Fibroblast of lung (primary cell): ENCODE measurements around the gene PLCH2. TPM values are rescaled to one million over a fixed set of nuclear protein-coding genes. Genes with fewer than 3 reads are reported as not detected.

Source experiments
- DNase-seq, 2 donors: peaks; one replicate each; pipeline versions ENCODE4 v3.0.0 to v3.0.0-alpha.2; 2010; ENCODE audit warnings: low read depth in 2 of 2
- H2AFZ ChIP-seq: 2 replicates; pipeline ENCODE4 v1.5.1; 2012; ENCODE audit warnings: low read length, control low read depth, inconsistent platforms
- H3K27ac ChIP-seq: 2 replicates; pipeline ENCODE4 v1.5.1; 2011; ENCODE audit warnings: low read length, control low read depth; ENCODE audit not compliant: insufficient read depth
- H3K27me3 ChIP-seq: 2 replicates; pipeline ENCODE4 v1.5.1; 2011; ENCODE audit warnings: mild to moderate bottlenecking, low read length; ENCODE audit not compliant: control insufficient read depth, insufficient read depth
- H3K36me3 ChIP-seq: 2 replicates; pipeline ENCODE4 v1.5.1; 2011; ENCODE audit warnings: low read length; ENCODE audit not compliant: control insufficient read depth, insufficient read depth
- H3K4me1 ChIP-seq: 2 replicates; pipeline ENCODE4 v1.5.1; 2011; ENCODE audit warnings: low read length; ENCODE audit not compliant: control insufficient read depth, insufficient read depth; ENCODE audit errors: extremely low read depth
- H3K4me2 ChIP-seq: 2 replicates; pipeline ENCODE4 v1.5.1; 2011; ENCODE audit warnings: low read length, control low read depth; ENCODE audit not compliant: insufficient read depth; ENCODE audit errors: extremely low read depth
- H3K4me3 ChIP-seq, 4 experiments: fragments of 200-600 bp in 1 of 4; sonication (generic) in 1 of 4; replicated peaks in 1 of 4; 2 replicates each; pipeline ENCODE4 v1.5.1; 2011 to 2016; ENCODE audit warnings: low read length in 4 of 4, low read depth in 3 of 4, mild to moderate bottlenecking in 3 of 4, control low read depth in 2 of 4, inconsistent platforms in 1 of 4, mixed read lengths in 1 of 4; ENCODE audit not compliant: insufficient read depth in 1 of 4; ENCODE audit errors: control extremely low read depth in 1 of 4
- H3K79me2 ChIP-seq: 2 replicates; pipeline ENCODE4 v1.5.1; 2012; ENCODE audit warnings: mild to moderate bottlenecking, low read length, inconsistent platforms; ENCODE audit not compliant: control insufficient read depth, insufficient read depth
- H3K9ac ChIP-seq: 2 replicates; pipeline ENCODE4 v1.5.1; 2011; ENCODE audit warnings: mild to moderate bottlenecking, low read length, control low read depth; ENCODE audit not compliant: insufficient read depth
- H3K9me3 ChIP-seq: 2 replicates; pipeline ENCODE4 v1.5.1; 2012; ENCODE audit warnings: low read depth, low read length; ENCODE audit not compliant: control insufficient read depth, insufficient read depth
- H4K20me1 ChIP-seq: 2 replicates; pipeline ENCODE4 v1.5.1; 2011; ENCODE audit warnings: low read length; ENCODE audit not compliant: control insufficient read depth, insufficient read depth; ENCODE audit errors: extremely low read depth
- EZH2 ChIP-seq: IDR thresholded peaks from 2 replicates; pipeline ENCODE4 v1.5.1; 2012; ENCODE audit warnings: low read length, control low read depth, mild to moderate bottlenecking; ENCODE audit errors: missing control alignments
- polyA plus RNA-seq, 2 donors: library from polyadenylated mRNA; depleted of rRNA in 1 of 2; stranded (reverse) in 1 of 2; unstranded in 1 of 2; fragments of >200 nt; gene quantifications; 2 replicates each; pipeline ENCODE4 v1.2.1, GENCODE V29; 2011 to 2012; ENCODE audit warnings: missing spikeins in 1 of 2
- total RNA-seq: library from RNA; depleted of rRNA; stranded (reverse); fragments of >200 nt; gene quantifications from 2 replicates; pipeline ENCODE4 v1.2.1, GENCODE V29; 2014
- TF ChIP-seq, protein P1 (sequence below), 2 donors: IDR thresholded peaks in 1 of 2; conservative IDR thresholded peaks in 1 of 2; 1 replicate in 1 of 2; 2 replicates in 1 of 2; pipeline ENCODE4 v1.5.1; 2011 to 2012; ENCODE audit warnings: low read length in 2 of 2, control low read depth in 1 of 2, inconsistent platforms in 1 of 2, low read depth in 1 of 2, mild to moderate bottlenecking in 1 of 2

PLCH2 gene
- total and polyA plus RNA-seq, 2 donors (not counting 1 experiment from before 2014, with no cell fraction given) = 0.02 to 0.17 TPM

DNA sequence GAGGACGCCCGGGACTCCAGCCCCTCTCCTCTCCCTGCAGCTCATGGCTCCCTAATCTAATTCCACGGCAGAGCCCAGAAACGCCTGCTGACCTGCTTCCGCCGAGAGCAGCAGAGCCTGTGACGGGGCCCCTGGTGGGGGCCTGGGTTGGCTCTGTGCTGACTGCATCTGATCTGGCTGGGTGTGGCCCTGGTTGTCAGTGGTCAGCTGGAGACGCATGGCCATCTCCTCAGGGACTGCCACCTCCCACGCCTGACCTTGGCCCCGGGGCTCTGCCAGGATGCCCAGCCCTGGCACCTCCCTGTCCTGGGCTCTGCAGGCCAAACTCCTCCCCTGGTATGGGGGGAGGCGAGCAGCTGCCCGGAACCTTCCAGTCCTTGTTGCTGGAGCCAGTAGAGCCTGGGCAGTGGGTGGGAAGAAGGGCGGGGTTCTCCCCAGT is 1.1 kb upstream of the PLCH2 start:
- no peak overlapping the region for H2AFZ ChIP-seq
- DNase-seq = no peak
- no peak overlapping the region for H3K4me2 ChIP-seq
- H3K4me3 ChIP-seq = no peak overlapping the region
- H4K20me1 ChIP-seq = no peaks in the 10 kb centered on the region
- no peaks in the 10 kb centered on the region for H3K36me3 ChIP-seq
- no peaks in the 10 kb centered on the region for H3K9me3 ChIP-seq
- TF ChIP-seq, protein P1, sequence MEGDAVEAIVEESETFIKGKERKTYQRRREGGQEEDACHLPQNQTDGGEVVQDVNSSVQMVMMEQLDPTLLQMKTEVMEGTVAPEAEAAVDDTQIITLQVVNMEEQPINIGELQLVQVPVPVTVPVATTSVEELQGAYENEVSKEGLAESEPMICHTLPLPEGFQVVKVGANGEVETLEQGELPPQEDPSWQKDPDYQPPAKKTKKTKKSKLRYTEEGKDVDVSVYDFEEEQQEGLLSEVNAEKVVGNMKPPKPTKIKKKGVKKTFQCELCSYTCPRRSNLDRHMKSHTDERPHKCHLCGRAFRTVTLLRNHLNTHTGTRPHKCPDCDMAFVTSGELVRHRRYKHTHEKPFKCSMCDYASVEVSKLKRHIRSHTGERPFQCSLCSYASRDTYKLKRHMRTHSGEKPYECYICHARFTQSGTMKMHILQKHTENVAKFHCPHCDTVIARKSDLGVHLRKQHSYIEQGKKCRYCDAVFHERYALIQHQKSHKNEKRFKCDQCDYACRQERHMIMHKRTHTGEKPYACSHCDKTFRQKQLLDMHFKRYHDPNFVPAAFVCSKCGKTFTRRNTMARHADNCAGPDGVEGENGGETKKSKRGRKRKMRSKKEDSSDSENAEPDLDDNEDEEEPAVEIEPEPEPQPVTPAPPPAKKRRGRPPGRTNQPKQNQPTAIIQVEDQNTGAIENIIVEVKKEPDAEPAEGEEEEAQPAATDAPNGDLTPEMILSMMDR (conservative IDR thresholded peaks at IDR 0.05 in 1 of 2, IDR thresholded peaks at IDR 0.05 in 1 of 2; ENCODE audit: low read depth in 1 of 2, low read length in 2 of 2) = no peak
- no peak for TF ChIP-seq EZH2
- peaks cover 4% of the 10 kb centered on the region for H3K27me3 ChIP-seq
- H3K4me1 ChIP-seq = no peaks in the 10 kb centered on the region
- H3K9ac ChIP-seq = no peak overlapping the region
- H3K27ac ChIP-seq = no peak overlapping the region
- H3K79me2 ChIP-seq = no peaks in the 10 kb centered on the region

DNA sequence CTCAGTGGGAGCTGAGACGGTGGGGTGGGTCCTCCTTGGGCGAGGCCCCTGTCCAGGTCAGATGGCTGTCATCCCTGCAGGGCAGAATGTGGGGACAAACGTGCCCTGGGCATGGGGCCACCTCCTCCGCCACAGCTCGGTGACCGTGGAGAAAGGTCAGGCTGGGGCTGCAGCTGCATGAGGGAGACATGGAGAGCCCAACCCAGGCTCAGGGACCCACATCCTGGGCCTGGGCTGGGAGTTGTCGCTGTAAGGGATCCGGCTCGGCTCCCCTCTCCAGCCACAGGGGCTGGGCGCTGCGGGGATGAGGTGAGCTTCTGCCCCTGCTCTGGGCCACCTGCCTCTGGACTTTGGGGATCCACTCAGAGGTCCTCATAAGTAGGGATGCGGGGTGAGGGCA is 518 bp upstream of the PLCH2 start:
- H3K4me2 ChIP-seq = no peak overlapping the region
- H3K27me3 ChIP-seq = peaks cover 4% of the 10 kb centered on the region
- DNase-seq = no peak
- no peaks in the 10 kb centered on the region for H3K36me3 ChIP-seq
- H2AFZ ChIP-seq = no peak overlapping the region
- H3K4me1 ChIP-seq = no peaks in the 10 kb centered on the region
- H3K79me2 ChIP-seq = no peaks in the 10 kb centered on the region
- H3K9ac ChIP-seq = no peak overlapping the region
- no peak for TF ChIP-seq EZH2
- TF ChIP-seq, protein P1 (conservative IDR thresholded peaks at IDR 0.05 in 1 of 2, IDR thresholded peaks at IDR 0.05 in 1 of 2; ENCODE audit: low read depth in 1 of 2, low read length in 2 of 2) = no peak
- no peak overlapping the region for H3K4me3 ChIP-seq
- H3K27ac ChIP-seq = no peak overlapping the region
- H4K20me1 ChIP-seq = no peaks in the 10 kb centered on the region
- no peaks in the 10 kb centered on the region for H3K9me3 ChIP-seq

GRCh38 chr1:2477309-2477708 is 1.2 kb downstream of the PLCH2 start:
- Histone ChIP-seq H4K20me1 (no peaks in the 10 kb centered on the region), H3K36me3 (no peaks in the 10 kb centered on the region), H3K4me3 (no peak overlapping the region), H3K27ac (no peak overlapping the region), H3K9ac (no peak overlapping the region), H3K4me1 (no peaks in the 10 kb centered on the region), H3K9me3 (no peaks in the 10 kb centered on the region), H2AFZ (no peak overlapping the region), H3K4me2 (no peak overlapping the region), H3K27me3 (no peaks in the 10 kb centered on the region), H3K79me2 (no peaks in the 10 kb centered on the region)
- no peak for TF ChIP-seq EZH2
- TF ChIP-seq, protein P1 (conservative IDR thresholded peaks at IDR 0.05 in 1 of 2, IDR thresholded peaks at IDR 0.05 in 1 of 2; ENCODE audit: low read depth in 1 of 2, low read length in 2 of 2) = no peak
- no peak for DNase-seq
